Esophagus squamous epithelium (tissue), 4 donors: ENCODE measurements around the gene USP20.

ENCODE experiments used
- POLR2A ChIP-seq, 4 donors: fragments of 450-650 bp; IDR thresholded peaks; one replicate each; pipeline ENCODE4 v1.6.1; 2017; ENCODE audit warnings: antibody characterized with exemption in 4 of 4, mild to moderate bottlenecking in 4 of 4, moderate library complexity in 3 of 4
- TF ChIP-seq, protein P1 (sequence below), 6 experiments: fragments of 450-650 bp in 4 of 6; fragments of 200-600 bp in 2 of 6; sonication (generic) in 2 of 6; IDR thresholded peaks; one replicate each; pipeline ENCODE4 v1.5.1; 2016 to 2019; ENCODE audit warnings: antibody characterized with exemption in 6 of 6, mild to moderate bottlenecking in 4 of 6, moderate library complexity in 4 of 6

GRCh38 chr9:129873563-129874190 lies 38.4 kb downstream of the USP20 start:
- TF ChIP-seq, protein P1, sequence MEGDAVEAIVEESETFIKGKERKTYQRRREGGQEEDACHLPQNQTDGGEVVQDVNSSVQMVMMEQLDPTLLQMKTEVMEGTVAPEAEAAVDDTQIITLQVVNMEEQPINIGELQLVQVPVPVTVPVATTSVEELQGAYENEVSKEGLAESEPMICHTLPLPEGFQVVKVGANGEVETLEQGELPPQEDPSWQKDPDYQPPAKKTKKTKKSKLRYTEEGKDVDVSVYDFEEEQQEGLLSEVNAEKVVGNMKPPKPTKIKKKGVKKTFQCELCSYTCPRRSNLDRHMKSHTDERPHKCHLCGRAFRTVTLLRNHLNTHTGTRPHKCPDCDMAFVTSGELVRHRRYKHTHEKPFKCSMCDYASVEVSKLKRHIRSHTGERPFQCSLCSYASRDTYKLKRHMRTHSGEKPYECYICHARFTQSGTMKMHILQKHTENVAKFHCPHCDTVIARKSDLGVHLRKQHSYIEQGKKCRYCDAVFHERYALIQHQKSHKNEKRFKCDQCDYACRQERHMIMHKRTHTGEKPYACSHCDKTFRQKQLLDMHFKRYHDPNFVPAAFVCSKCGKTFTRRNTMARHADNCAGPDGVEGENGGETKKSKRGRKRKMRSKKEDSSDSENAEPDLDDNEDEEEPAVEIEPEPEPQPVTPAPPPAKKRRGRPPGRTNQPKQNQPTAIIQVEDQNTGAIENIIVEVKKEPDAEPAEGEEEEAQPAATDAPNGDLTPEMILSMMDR (IDR thresholded peaks at IDR 0.05), result no peak
- no peak for TF ChIP-seq POLR2A (IDR thresholded peaks at IDR 0.05)
